Left lung (tissue), 10 donors: ENCODE measurements around the gene LBX1. TPM values are rescaled to one million over a fixed set of nuclear protein-coding genes. Genes with fewer than 3 reads are reported as not detected.

Experiments used
- ATAC-seq: fragments of 200-7000 bp; cut with Tn5 transposase; one replicate; pipeline ENCODE4 v1.9.1; 2020; ENCODE audit warnings: moderate library complexity
- DNase-seq, 4 donors: peaks; one replicate each; pipeline ENCODE4 v3.0.0-alpha.2; 2013 to 2020
- H3K27ac ChIP-seq, 2 donors: fragments of 200-600 bp; sonication (generic) in 1 of 2; one replicate each; pipeline versions ENCODE4 v1.5.0 to v1.8.0; 2020 to 2021
- H3K27me3 ChIP-seq, 2 donors: fragments of 200-600 bp; sonication (generic) in 1 of 2; one replicate each; pipeline versions ENCODE4 v1.5.0 to v1.8.0; 2020 to 2021
- H3K36me3 ChIP-seq, 2 donors: fragments of 200-600 bp; sonication (generic) in 1 of 2; one replicate each; pipeline versions ENCODE4 v1.5.0 to v1.8.0; 2020 to 2021
- H3K4me1 ChIP-seq, 2 donors: fragments of 200-600 bp; one replicate each; pipeline ENCODE4 v1.8.0; 2021
- H3K4me3 ChIP-seq, 2 donors: fragments of 200-600 bp; sonication (generic) in 1 of 2; one replicate each; pipeline versions ENCODE4 v1.5.0 to v1.8.0; 2020 to 2021; ENCODE audit warnings: mild to moderate bottlenecking in 1 of 2
- H3K9me3 ChIP-seq, 2 donors: fragments of 200-600 bp; sonication (generic) in 1 of 2; one replicate each; pipeline versions ENCODE4 v1.5.0 to v1.8.0; 2020 to 2021
- CTCF ChIP-seq, 2 donors: fragments of 200-600 bp; sonication (generic) in 1 of 2; IDR thresholded peaks; one replicate each; pipeline versions ENCODE4 v1.5.0 to v1.8.0; 2021; ENCODE audit warnings: antibody characterized with exemption in 2 of 2
- intact Hi-C, 2 donors: fragments of 100-400 bp; cut with DNase I; formaldehyde crosslinking; loops; one replicate each; pipeline versions ENCODE4 v1.11.2 to v1.14.2; 2022
- polyA plus RNA-seq, 6 donors: library from polyadenylated mRNA; unstranded; fragments of 120-200 nt; gene quantifications; one replicate each; pipeline ENCODE4 v1.2.1, GENCODE V29; 2013; ENCODE audit not compliant: insufficient read length in 6 of 6
- total RNA-seq, 2 donors: library from RNA; stranded (reverse); fragmentation: NEBNext Ultra II Directional; extraction: Animal tissue kit (Norgen Biotek cat#: 25700); gene quantifications; one replicate each; pipeline ENCODE4 v1.2.1, GENCODE V29; 2021
- donor health status: DM: no; HTN: yes; CAD: no.
- donor health status: DM: no; HTN: no; CAD: no.

Gene LBX1
- total and polyA plus RNA-seq, 8 donors = 0.18 to 0.75 (median 0.40) TPM

- intact Hi-C loops = no loop called here
- DNase-seq (peak in 1 of 4 donors; percentile 57), ATAC-seq (no peak)
- Histone ChIP-seq H3K4me3 (no peak overlapping the region), H3K9me3 (peaks cover 0 to 13% of the 10 kb centered on the region in 2 donors), H3K36me3 (no peaks in the 10 kb centered on the region), H3K4me1 (no peaks in the 10 kb centered on the region), H3K27me3 (peaks cover 5 to 58% of the 10 kb centered on the region in 2 donors), H3K27ac (no peak overlapping the region)
- no peak for TF ChIP-seq CTCF (IDR thresholded peaks at IDR 0.05)
Observed at GRCh38 chr10:101257084-101257483, 27.8 kb upstream of the LBX1 start.

GRCh38 chr10:101256387-101256786 lies 27.1 kb upstream of the LBX1 start:
- Histone ChIP-seq H3K4me3 (no peak overlapping the region), H3K27me3 (peaks cover 5 to 58% of the 10 kb centered on the region in 2 donors), H3K36me3 (no peaks in the 10 kb centered on the region), H3K4me1 (no peaks in the 10 kb centered on the region), H3K9me3 (peaks cover 0 to 13% of the 10 kb centered on the region in 2 donors), H3K27ac (no peak overlapping the region)
- intact Hi-C loops = no loop called here
- DNase-seq = no peak
- TF ChIP-seq CTCF (IDR thresholded peaks at IDR 0.05) = no peak
- no peak for ATAC-seq

GRCh38 chr10:101250136-101250535 lies 20.9 kb upstream of the LBX1 start:
- ATAC-seq (no peak), DNase-seq (no peak)
- Histone ChIP-seq H3K27ac (no peak overlapping the region), H3K9me3 (no peaks in the 10 kb centered on the region), H3K36me3 (no peaks in the 10 kb centered on the region), H3K27me3 (peaks cover 0 to 80% of the 10 kb centered on the region in 2 donors), H3K4me1 (no peaks in the 10 kb centered on the region), H3K4me3 (no peak overlapping the region)
- intact Hi-C loops = no loop called here
- TF ChIP-seq CTCF (IDR thresholded peaks at IDR 0.05) = no peak

- no peaks in the 10 kb centered on the region for H3K9me3 ChIP-seq
- peaks cover 0 to 77% of the 10 kb centered on the region in 2 donors for H3K27me3 ChIP-seq
- intact Hi-C loops = no loop called here
Observed at GRCh38 chr10:101249171-101249581, 19.9 kb upstream of the LBX1 start.

GRCh38 chr10:101246639-101247038 lies 17.4 kb upstream of the LBX1 start:
- ATAC-seq (no peak), DNase-seq (no peak)
- Histone ChIP-seq H3K9me3 (no peaks in the 10 kb centered on the region), H3K4me3 (no peak overlapping the region), H3K36me3 (no peaks in the 10 kb centered on the region), H3K4me1 (no peaks in the 10 kb centered on the region), H3K27ac (no peak overlapping the region), H3K27me3 (peaks cover 0 to 67% of the 10 kb centered on the region in 2 donors)
- TF ChIP-seq CTCF (IDR thresholded peaks at IDR 0.05) = no peak
- intact Hi-C loops = no loop called here

More at GRCh38 chr10:101249171-101249581, 19.9 kb upstream of the LBX1 start:
- ATAC-seq (no peak), DNase-seq (no peak)
- H3K4me3 ChIP-seq = no peak overlapping the region
- no peak for TF ChIP-seq CTCF (IDR thresholded peaks at IDR 0.05)
- no peak overlapping the region for H3K27ac ChIP-seq
- H3K4me1 ChIP-seq = no peaks in the 10 kb centered on the region
- H3K36me3 ChIP-seq = no peaks in the 10 kb centered on the region
